CD14-positive monocyte (primary cell): Measurements from ENCODE around the gene LRRC4B. TPM values are rescaled to one million over a fixed set of nuclear protein-coding genes. Genes with fewer than 3 reads are reported as not detected.

Experiments
- DNase-seq, 3 donors: peaks; one replicate each; pipeline ENCODE4 v3.0.0-alpha.2; 2011 to 2022
- H2AFZ ChIP-seq: 2 replicates; pipeline ENCODE4 v1.6.0; 2012; ENCODE audit warnings: mild to moderate bottlenecking, low read depth, low read length, inconsistent platforms; ENCODE audit not compliant: insufficient read depth, poor library complexity, severe bottlenecking
- H3K27ac ChIP-seq, 2 donors: 1 replicate in 1 of 2; 2 replicates in 1 of 2; pipeline ENCODE4 v1.5.1; 2012 to 2013; ENCODE audit warnings: low read length in 2 of 2, control low read depth in 1 of 2, inconsistent platforms in 1 of 2, low read depth in 1 of 2, mild to moderate bottlenecking in 1 of 2
- H3K27me3 ChIP-seq, 2 donors: one replicate each; pipeline versions ENCODE4 v1.6.0 to v1.6.1; 2011 to 2013; ENCODE audit warnings: low read length in 2 of 2; ENCODE audit not compliant: control insufficient read depth in 2 of 2, insufficient read depth in 2 of 2
- H3K36me3 ChIP-seq, 2 donors: replicated peaks in 1 of 2; 1 replicate in 1 of 2; 2 replicates in 1 of 2; pipeline versions ENCODE4 v1.5.1 to v1.6.1; 2012 to 2013; ENCODE audit warnings: low read length in 2 of 2, control low read depth in 1 of 2, inconsistent platforms in 1 of 2, mild to moderate bottlenecking in 1 of 2; ENCODE audit not compliant: insufficient read depth in 2 of 2, control insufficient read depth in 1 of 2
- H3K4me1 ChIP-seq, 2 donors: 1 replicate in 1 of 2; 2 replicates in 1 of 2; pipeline versions ENCODE4 v1.5.1 to v1.6.1; 2012 to 2013; ENCODE audit warnings: low read length in 2 of 2, control low read depth in 1 of 2, inconsistent platforms in 1 of 2, mild to moderate bottlenecking in 1 of 2, moderate library complexity in 1 of 2; ENCODE audit not compliant: insufficient read depth in 2 of 2, control insufficient read depth in 1 of 2
- H3K4me2 ChIP-seq: replicated peaks from 2 replicates; pipeline ENCODE3; 2012; ENCODE audit warnings: low read length, moderate library complexity, mild to moderate bottlenecking; ENCODE audit not compliant: poor library complexity, severe bottlenecking; ENCODE audit errors: extremely low read depth
- H3K4me3 ChIP-seq, 3 experiments: fragments of 200-600 bp in 1 of 3; sonication (generic) in 1 of 3; replicated peaks in 1 of 3; 1 replicate in 2 of 3; 2 replicates in 1 of 3; pipeline ENCODE4 v1.5.1; 2011 to 2013; ENCODE audit warnings: low read length in 3 of 3, mild to moderate bottlenecking in 3 of 3, control low read depth in 2 of 3, low read depth in 2 of 3, inconsistent platforms in 1 of 3, moderate library complexity in 1 of 3
- H3K79me2 ChIP-seq: 2 replicates; pipeline ENCODE4 v1.6.0; 2012; ENCODE audit warnings: mild to moderate bottlenecking, control low read depth, inconsistent platforms, low read length, moderate library complexity; ENCODE audit not compliant: insufficient read depth
- H3K9ac ChIP-seq: 2 replicates; pipeline ENCODE4 v1.6.0; 2017; ENCODE audit warnings: low read length, mild to moderate bottlenecking; ENCODE audit not compliant: insufficient read depth, poor library complexity, severe bottlenecking
- H3K9me3 ChIP-seq, 2 donors: replicated peaks in 1 of 2; 1 replicate in 1 of 2; 2 replicates in 1 of 2; pipeline versions ENCODE4 v1.5.1 to v1.6.1; 2012 to 2013; ENCODE audit warnings: low read length in 2 of 2, control low read depth in 1 of 2; ENCODE audit not compliant: control insufficient read depth in 1 of 2, insufficient read depth in 1 of 2
- H4K20me1 ChIP-seq: 2 replicates; pipeline ENCODE4 v1.6.0; 2012; ENCODE audit warnings: mild to moderate bottlenecking, low read length, control low read depth, moderate library complexity; ENCODE audit not compliant: insufficient read depth
- H3K27ac Mint-ChIP-seq, 7 donors: one replicate each; pipeline ENCODE4 v1.8.0; 2020; ENCODE audit warnings: mild to moderate bottlenecking in 7 of 7, mixed read lengths in 7 of 7, moderate library complexity in 6 of 7, inconsistent platforms in 2 of 7
- H3K27me3 Mint-ChIP-seq, 3 donors: one replicate each; pipeline ENCODE4 v1.8.0; 2021 to 2022; ENCODE audit warnings: low read depth in 3 of 3, mild to moderate bottlenecking in 3 of 3, mixed read lengths in 3 of 3, moderate library complexity in 3 of 3, inconsistent platforms in 1 of 3
- H3K36me3 Mint-ChIP-seq, 2 donors: one replicate each; pipeline ENCODE4 v1.8.0; 2020; ENCODE audit warnings: mixed read lengths in 2 of 2, inconsistent platforms in 1 of 2, mild to moderate bottlenecking in 1 of 2
- H3K4me1 Mint-ChIP-seq: one replicate; pipeline ENCODE4 v1.8.0; 2020; ENCODE audit warnings: mild to moderate bottlenecking, mixed read lengths
- H3K4me3 Mint-ChIP-seq, 2 donors: one replicate each; pipeline ENCODE4 v1.8.0; 2020; ENCODE audit warnings: mild to moderate bottlenecking in 2 of 2, mixed read lengths in 2 of 2, moderate library complexity in 1 of 2
- H3K9me3 Mint-ChIP-seq, 7 donors: one replicate each; pipeline ENCODE4 v1.8.0; 2020 to 2022; ENCODE audit warnings: mixed read lengths in 7 of 7, mild to moderate bottlenecking in 6 of 7, moderate library complexity in 6 of 7, inconsistent platforms in 2 of 7
- WGBS: methylation state at CpG from one replicate; pipeline ENCODE4 v1.1.5; 2013; ENCODE audit warnings: missing lambda C conversion rate; ENCODE audit not compliant: insufficient coverage; 5-methylcytosine and 5-hydroxymethylcytosine counted together
- intact Hi-C, 2 donors: fragments of 100-400 bp; cut with micrococcal nuclease; formaldehyde crosslinking; loops; one replicate each; pipeline versions ENCODE4 v1.15.0 to v1.15.1; 2023
- polyA plus RNA-seq, 3 donors: library from polyadenylated mRNA; depleted of rRNA in 1 of 3; unstranded in 2 of 3; stranded (reverse) in 1 of 3; fragments of 300-500 nt in 2 of 3; fragments of >200 nt in 1 of 3; fragmentation: Illumina TruSeq in 2 of 3; gene quantifications; 1 replicate in 2 of 3; 2 replicates in 1 of 3; pipeline ENCODE4 v1.2.3, GENCODE V29; 2012 to 2021
- TF ChIP-seq, protein P1 (sequence below): fragments of 200-600 bp; IDR thresholded peaks from one replicate; pipeline ENCODE4 v1.8.0; 2022; ENCODE audit warnings: antibody characterized with exemption, mild to moderate bottlenecking

Gene LRRC4B
- polyA plus RNA-seq, 3 donors = not detected

DNA sequence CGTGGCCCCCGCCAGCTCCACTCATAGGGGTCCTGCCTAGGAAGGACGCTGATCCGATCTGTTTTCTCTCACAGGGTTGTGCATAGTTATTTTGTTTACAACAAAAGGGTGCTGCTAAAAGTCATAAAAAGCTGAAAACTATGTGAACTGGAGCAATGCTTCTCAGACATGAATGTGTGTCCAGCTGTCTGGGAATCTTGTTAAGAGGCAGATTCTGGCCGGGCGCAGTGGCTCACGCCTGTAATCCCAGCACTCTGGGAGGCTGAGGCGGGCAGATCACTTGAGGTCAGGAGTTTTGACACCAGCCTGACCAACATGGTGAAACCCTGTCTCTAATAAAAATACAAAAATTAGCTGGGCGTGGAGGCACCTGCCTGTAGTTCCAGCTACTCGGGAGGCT, 8.6 kb downstream of the LRRC4B start:
- Histone ChIP-seq H3K4me3 (no peak overlapping the region), H3K4me2 (no peak overlapping the region), H4K20me1 (no peaks in the 10 kb centered on the region), H3K9me3 (no peaks in the 10 kb centered on the region), H3K79me2 (no peaks in the 10 kb centered on the region), H2AFZ (no peak overlapping the region), H3K27me3 (peaks cover 0 to 35% of the 10 kb centered on the region in 2 donors), H3K4me1 (peaks cover 6 to 9% of the 10 kb centered on the region in 2 donors), H3K9ac (no peak overlapping the region), H3K36me3 (no peaks in the 10 kb centered on the region), H3K27ac (no peak overlapping the region)
- Mint-ChIP-seq H3K4me3 (no peak overlapping the region), H3K27me3 (peaks cover 33 to 60% (median 51%) of the 10 kb centered on the region in 3 donors), H3K4me1 (peaks cover 7% of the 10 kb centered on the region), H3K27ac (no peak overlapping the region), H3K36me3 (no peaks in the 10 kb centered on the region), H3K9me3 (peaks cover 0 to 4% (median 2%) of the 10 kb centered on the region in 7 donors)
- TF ChIP-seq, protein P1, sequence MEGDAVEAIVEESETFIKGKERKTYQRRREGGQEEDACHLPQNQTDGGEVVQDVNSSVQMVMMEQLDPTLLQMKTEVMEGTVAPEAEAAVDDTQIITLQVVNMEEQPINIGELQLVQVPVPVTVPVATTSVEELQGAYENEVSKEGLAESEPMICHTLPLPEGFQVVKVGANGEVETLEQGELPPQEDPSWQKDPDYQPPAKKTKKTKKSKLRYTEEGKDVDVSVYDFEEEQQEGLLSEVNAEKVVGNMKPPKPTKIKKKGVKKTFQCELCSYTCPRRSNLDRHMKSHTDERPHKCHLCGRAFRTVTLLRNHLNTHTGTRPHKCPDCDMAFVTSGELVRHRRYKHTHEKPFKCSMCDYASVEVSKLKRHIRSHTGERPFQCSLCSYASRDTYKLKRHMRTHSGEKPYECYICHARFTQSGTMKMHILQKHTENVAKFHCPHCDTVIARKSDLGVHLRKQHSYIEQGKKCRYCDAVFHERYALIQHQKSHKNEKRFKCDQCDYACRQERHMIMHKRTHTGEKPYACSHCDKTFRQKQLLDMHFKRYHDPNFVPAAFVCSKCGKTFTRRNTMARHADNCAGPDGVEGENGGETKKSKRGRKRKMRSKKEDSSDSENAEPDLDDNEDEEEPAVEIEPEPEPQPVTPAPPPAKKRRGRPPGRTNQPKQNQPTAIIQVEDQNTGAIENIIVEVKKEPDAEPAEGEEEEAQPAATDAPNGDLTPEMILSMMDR = no peak
- WGBS = 63% methylated on average over 7 of the region's 10 CpGs
- no peak for DNase-seq
- intact Hi-C loops = loop anchor here (5.0 kb wide), 2 partner anchors 192 to 202 kb away; partner anchors contain the start of gene NAPSA (in 1 of the 2)

DNA sequence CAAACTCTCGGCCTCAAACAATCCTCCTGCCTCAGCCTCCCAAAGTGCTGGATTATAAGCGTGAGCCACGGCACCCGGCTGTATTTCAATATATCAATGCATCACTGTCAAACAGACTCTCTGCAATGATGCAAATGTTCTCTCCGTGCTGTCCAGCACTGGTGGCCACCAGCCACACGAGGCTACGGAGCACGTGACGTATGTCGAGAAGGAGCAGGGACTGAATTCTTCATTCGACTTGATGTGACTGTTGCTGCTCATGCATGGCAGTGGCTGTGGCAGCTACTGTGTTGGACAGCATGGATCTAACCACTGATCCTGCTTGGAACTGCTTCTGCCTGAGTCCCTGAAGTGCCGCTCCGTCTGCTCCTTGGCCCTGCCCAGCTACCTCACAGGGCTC, 9.8 kb downstream of the LRRC4B start:
- Histone ChIP-seq H3K36me3 (no peaks in the 10 kb centered on the region), H3K9me3 (no peaks in the 10 kb centered on the region), H3K27ac (no peak overlapping the region), H3K4me3 (no peak overlapping the region), H3K27me3 (peaks cover 0 to 29% of the 10 kb centered on the region in 2 donors), H3K4me1 (peaks cover 6 to 9% of the 10 kb centered on the region in 2 donors), H4K20me1 (no peaks in the 10 kb centered on the region), H3K4me2 (no peak overlapping the region), H3K9ac (no peak overlapping the region), H2AFZ (no peak overlapping the region), H3K79me2 (no peaks in the 10 kb centered on the region)
- H3K4me3 Mint-ChIP-seq = no peak overlapping the region
- H3K36me3 Mint-ChIP-seq = no peaks in the 10 kb centered on the region
- peaks cover 7% of the 10 kb centered on the region for H3K4me1 Mint-ChIP-seq
- H3K9me3 Mint-ChIP-seq = peaks cover 0 to 3% (median 2%) of the 10 kb centered on the region in 7 donors
- H3K27ac Mint-ChIP-seq = no peak overlapping the region
- 98% methylated on average over 13 of the region's 13 CpGs for WGBS
- DNase-seq = no peak
- intact Hi-C loops = loop anchor here in 1 of 2 donors (5.0 kb wide), 1 partner anchor 201 kb away; no protein-coding TSS in a partner anchor
- H3K27me3 Mint-ChIP-seq = peaks cover 26 to 55% (median 45%) of the 10 kb centered on the region in 3 donors
- TF ChIP-seq, protein P1 = no peak
